OCI-LY7 (cell line): ENCODE data around the gene NIBAN1. TPM values are rescaled to one million over a fixed set of nuclear protein-coding genes. Genes with fewer than 3 reads are reported as not detected.

ENCODE experiments used
- BruUV-seq: library from RNA; stranded (reverse); fragments of 400-500 nt; replicated peaks from 2 replicates; lab custom pipeline; 2021; lab: Mats Ljungman, UMichigan
- CTCF ChIA-PET: fragments of 300-600 bp; sonication (Branson Sonifier 250); formaldehyde crosslinking; loops from one replicate; lab custom pipeline; 2022; ENCODE audit warnings: antibody characterized with exemption; ENCODE audit not compliant: unreplicated experiment; lab: Charles Lee
- POLR2A ChIA-PET: fragments of 300-600 bp; sonication (Branson Sonifier 250); formaldehyde crosslinking; loops from one replicate; lab custom pipeline; 2022; ENCODE audit warnings: antibody characterized with exemption; lab: Charles Lee
- DNase-seq: peaks from one replicate; pipeline ENCODE4 v3.0.0-alpha.2; 2015; ENCODE audit warnings: low spot score
- H2AFZ ChIP-seq: fragments of 200-600 bp; sonication (generic), shearing (Covaris generic); 2 replicates; pipeline ENCODE4 v1.6.1; 2014; ENCODE audit warnings: mild to moderate bottlenecking, antibody characterized with exemption, low read length, moderate library complexity
- H3K27ac ChIP-seq: fragments of 200-600 bp; sonication (generic); 2 replicates; pipeline ENCODE4 v1.5.1; 2014; ENCODE audit warnings: mixed run types, low read depth, mild to moderate bottlenecking, moderate library complexity, low read length, inconsistent platforms; ENCODE audit not compliant: poor library complexity, severe bottlenecking
- H3K36me3 ChIP-seq: fragments of 200-600 bp; sonication (generic); 2 replicates; pipeline ENCODE4 v1.6.1; 2014; ENCODE audit warnings: mild to moderate bottlenecking, antibody characterized with exemption, low read length, moderate library complexity, mixed read lengths; ENCODE audit not compliant: insufficient read depth
- H3K4me1 ChIP-seq: fragments of 200-600 bp; sonication (generic); 2 replicates; pipeline ENCODE4 v1.5.1; 2014; ENCODE audit warnings: mild to moderate bottlenecking, low read length; ENCODE audit not compliant: insufficient read depth, poor library complexity, severe bottlenecking
- H3K4me2 ChIP-seq: fragments of 200-600 bp; sonication (generic); 2 replicates; pipeline ENCODE4 v1.6.1; 2014; ENCODE audit warnings: mild to moderate bottlenecking, low read length
- H3K4me3 ChIP-seq: fragments of 200-600 bp; sonication (generic); 2 replicates; pipeline ENCODE4 v1.5.1; 2014; ENCODE audit warnings: mild to moderate bottlenecking, low read depth, low read length; ENCODE audit not compliant: poor library complexity, severe bottlenecking
- H3K79me2 ChIP-seq: fragments of 200-600 bp; sonication (generic); 2 replicates; pipeline ENCODE4 v1.6.1; 2016; ENCODE audit warnings: low read depth, mild to moderate bottlenecking, low read length, moderate library complexity, mixed read lengths; ENCODE audit not compliant: insufficient read depth
- H3K9me2 ChIP-seq: fragments of 200-600 bp; sonication (generic); 2 replicates; pipeline ENCODE4 v1.6.1; 2016; ENCODE audit warnings: mild to moderate bottlenecking, low read length, mixed read lengths; ENCODE audit not compliant: insufficient read depth
- H3K9me3 ChIP-seq: fragments of 200-600 bp; sonication (generic); 2 replicates; pipeline ENCODE4 v1.6.1; 2014; ENCODE audit warnings: mild to moderate bottlenecking, mixed run types, low read length, mixed read lengths
- H4K20me1 ChIP-seq: fragments of 200-600 bp; sonication (generic); 2 replicates; pipeline ENCODE4 v1.6.1; 2014; ENCODE audit warnings: mild to moderate bottlenecking, antibody characterized with exemption, low read length, moderate library complexity, mixed read lengths; ENCODE audit not compliant: insufficient read depth
- EZH2phosphoT487 ChIP-seq: fragments of 200-600 bp; sonication (generic); IDR thresholded peaks from 2 replicates; pipeline ENCODE4 v1.6.1; 2018; ENCODE audit warnings: low read depth, borderline replicate concordance, mild to moderate bottlenecking, mixed run types, antibody characterized with exemption, low read length, moderate library complexity, mixed read lengths
- intact Hi-C: fragments of 100-400 bp; cut with micrococcal nuclease; formaldehyde crosslinking; loops from one replicate; pipeline ENCODE4 v1.10.0; 2022; ENCODE audit not compliant: unreplicated experiment
- total RNA-seq, 2 experiments: library from RNA; depleted of rRNA in 1 of 2; stranded (reverse); fragments of >200 nt in 1 of 2; shearing (Covaris generic) in 1 of 2; gene quantifications; 2 replicates each; pipeline ENCODE4 v1.2.3, GENCODE V29; 2014 to 2022
- TF ChIP-seq, protein P1 (sequence below): fragments of 200-600 bp; sonication (generic); conservative IDR thresholded peaks from 2 replicates; pipeline ENCODE4 v1.5.1; 2014; ENCODE audit warnings: mild to moderate bottlenecking, antibody characterized with exemption, low read length, moderate library complexity, mixed read lengths

NIBAN1 gene
- total RNA-seq, 2 experiments from 2014 or later = not detected

DNA sequence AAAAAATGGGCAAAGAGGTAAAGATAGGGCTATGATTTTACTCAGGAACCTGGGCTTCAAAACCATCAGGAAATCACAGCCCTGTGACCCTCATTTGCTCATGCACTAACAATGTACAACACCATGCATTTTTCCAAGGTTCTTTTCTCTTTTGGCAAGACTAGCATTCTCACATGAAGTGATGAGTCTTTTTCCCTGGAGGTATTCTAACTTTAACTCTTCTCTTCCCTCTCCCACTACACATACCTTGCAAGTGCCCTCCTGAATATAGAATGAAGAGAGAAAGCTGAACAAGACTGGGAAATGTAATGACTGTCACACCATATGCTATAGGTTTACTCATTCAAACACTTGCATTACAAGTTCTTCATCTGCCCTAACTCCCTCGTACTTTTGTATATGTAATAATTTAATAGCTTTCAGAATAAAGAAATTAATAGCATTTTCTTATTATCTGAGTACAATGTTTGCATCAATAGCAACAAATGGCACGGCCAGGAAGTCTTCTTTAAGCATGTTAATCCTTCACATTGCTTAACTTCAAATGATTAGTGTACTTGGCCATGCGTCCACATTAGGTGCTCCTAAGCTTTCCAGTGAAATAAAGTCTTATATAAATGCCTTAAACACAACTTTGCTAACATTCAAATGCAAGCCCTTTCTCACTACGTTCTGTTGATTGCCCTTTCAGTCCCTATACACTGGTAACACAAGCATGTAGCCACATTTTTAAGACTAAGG, 1.8 kb downstream of the NIBAN1 start:
- Histone ChIP-seq H3K9me2 (no peaks in the 10 kb centered on the region), H3K79me2 (no peaks in the 10 kb centered on the region), H4K20me1 (no peaks in the 10 kb centered on the region), H3K4me1 (no peaks in the 10 kb centered on the region), H3K4me2 (no peak overlapping the region), H2AFZ (no peak overlapping the region), H3K9me3 (no peaks in the 10 kb centered on the region), H3K4me3 (no peak overlapping the region), H3K36me3 (no peaks in the 10 kb centered on the region), H3K27ac (no peak overlapping the region)
- DNase-seq = no peak
- CTCF ChIA-PET = no interaction called here
- POLR2A ChIA-PET = interaction anchor here (0.7 to 1.2 kb wide), 3 partner anchors 10 to 366 kb away, joined by 3 to 5 read pairs (median 5); no protein-coding TSS in a partner anchor
- no TSS peak for BruUV-seq
- intact Hi-C loops = no loop called here
- TF ChIP-seq EZH2phosphoT487 = no peak
- TF ChIP-seq, protein P1, sequence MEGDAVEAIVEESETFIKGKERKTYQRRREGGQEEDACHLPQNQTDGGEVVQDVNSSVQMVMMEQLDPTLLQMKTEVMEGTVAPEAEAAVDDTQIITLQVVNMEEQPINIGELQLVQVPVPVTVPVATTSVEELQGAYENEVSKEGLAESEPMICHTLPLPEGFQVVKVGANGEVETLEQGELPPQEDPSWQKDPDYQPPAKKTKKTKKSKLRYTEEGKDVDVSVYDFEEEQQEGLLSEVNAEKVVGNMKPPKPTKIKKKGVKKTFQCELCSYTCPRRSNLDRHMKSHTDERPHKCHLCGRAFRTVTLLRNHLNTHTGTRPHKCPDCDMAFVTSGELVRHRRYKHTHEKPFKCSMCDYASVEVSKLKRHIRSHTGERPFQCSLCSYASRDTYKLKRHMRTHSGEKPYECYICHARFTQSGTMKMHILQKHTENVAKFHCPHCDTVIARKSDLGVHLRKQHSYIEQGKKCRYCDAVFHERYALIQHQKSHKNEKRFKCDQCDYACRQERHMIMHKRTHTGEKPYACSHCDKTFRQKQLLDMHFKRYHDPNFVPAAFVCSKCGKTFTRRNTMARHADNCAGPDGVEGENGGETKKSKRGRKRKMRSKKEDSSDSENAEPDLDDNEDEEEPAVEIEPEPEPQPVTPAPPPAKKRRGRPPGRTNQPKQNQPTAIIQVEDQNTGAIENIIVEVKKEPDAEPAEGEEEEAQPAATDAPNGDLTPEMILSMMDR = no peak

DNA sequence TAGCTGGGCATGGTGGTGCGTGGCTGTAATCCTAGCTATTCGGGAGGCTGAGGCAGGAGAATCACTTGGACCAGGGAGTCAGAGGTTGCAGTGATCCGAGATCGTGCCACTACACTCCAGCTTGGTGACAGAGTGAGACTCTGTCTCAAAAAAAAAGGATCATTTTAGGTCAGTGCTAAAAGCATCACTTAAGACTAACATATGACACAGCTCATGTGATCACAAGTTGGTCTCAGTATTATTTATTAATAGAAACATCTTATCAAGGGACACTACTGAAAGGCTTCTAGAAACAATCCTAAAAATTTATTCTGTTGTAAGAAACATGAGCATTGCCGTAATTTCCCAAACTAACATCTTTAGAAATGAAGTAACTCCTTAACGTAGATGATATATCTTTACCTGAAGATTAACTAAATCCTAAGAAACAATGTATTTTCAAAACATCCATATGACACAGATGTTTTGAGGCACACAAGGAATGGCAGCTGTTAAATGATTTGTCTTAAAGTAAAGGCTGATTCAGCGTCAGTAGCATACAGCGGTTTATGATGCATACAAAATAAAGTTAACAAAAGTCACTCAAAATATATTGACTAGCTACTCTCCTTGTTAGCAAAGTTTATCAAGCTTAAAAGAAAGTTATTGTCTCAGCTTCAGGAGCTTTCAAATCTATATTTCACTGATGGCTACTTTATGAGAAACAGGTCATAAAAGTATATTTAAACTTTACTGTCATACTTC, 2.6 kb downstream of the NIBAN1 start:
- no peaks in the 10 kb centered on the region for H4K20me1 ChIP-seq
- no peak overlapping the region for H2AFZ ChIP-seq
- H3K27ac ChIP-seq = no peak overlapping the region
- H3K4me2 ChIP-seq = no peak overlapping the region
- no peak for DNase-seq
- CTCF ChIA-PET = no interaction called here
- H3K9me2 ChIP-seq = no peaks in the 10 kb centered on the region
- POLR2A ChIA-PET = interaction anchor here (0.6 kb wide), 1 partner anchor 1102 kb away, joined by 3 read pairs; no protein-coding TSS in a partner anchor
- H3K4me1 ChIP-seq = no peaks in the 10 kb centered on the region
- no peak overlapping the region for H3K4me3 ChIP-seq
- TF ChIP-seq EZH2phosphoT487 = no peak
- TF ChIP-seq, protein P1 = no peak
- intact Hi-C loops = no loop called here
- no peaks in the 10 kb centered on the region for H3K9me3 ChIP-seq
- no peaks in the 10 kb centered on the region for H3K79me2 ChIP-seq
- BruUV-seq = no TSS peak
- no peaks in the 10 kb centered on the region for H3K36me3 ChIP-seq
